ENCODE results near the gene PGS1.

- TF ChIP-seq CTCF (IDR thresholded peaks at IDR 0.05; ENCODE audit: borderline replicate concordance, extremely low read depth, low read length, poor library complexity, severe bottlenecking) (no peak), EZH2 (IDR thresholded peaks at IDR 0.05; ENCODE audit: borderline replicate concordance, low read depth, low read length, severe bottlenecking) (no peak)
Measured at GRCh38 chr17:78392295-78392694, 13.8 kb downstream of the PGS1 start.

Measured in DND-41 (cell line).